HG02571 (cell line): ENCODE measurements around the gene CACNA1C.

ENCODE experiments used
- ATAC-seq: cut with Tn5 transposase; IDR thresholded peaks from one replicate; pipeline ENCODE4 v1.9.1; 2021; ENCODE audit warnings: mild to moderate bottlenecking, moderate library complexity; ENCODE audit not compliant: unreplicated experiment

CACNA1C gene

DNA sequence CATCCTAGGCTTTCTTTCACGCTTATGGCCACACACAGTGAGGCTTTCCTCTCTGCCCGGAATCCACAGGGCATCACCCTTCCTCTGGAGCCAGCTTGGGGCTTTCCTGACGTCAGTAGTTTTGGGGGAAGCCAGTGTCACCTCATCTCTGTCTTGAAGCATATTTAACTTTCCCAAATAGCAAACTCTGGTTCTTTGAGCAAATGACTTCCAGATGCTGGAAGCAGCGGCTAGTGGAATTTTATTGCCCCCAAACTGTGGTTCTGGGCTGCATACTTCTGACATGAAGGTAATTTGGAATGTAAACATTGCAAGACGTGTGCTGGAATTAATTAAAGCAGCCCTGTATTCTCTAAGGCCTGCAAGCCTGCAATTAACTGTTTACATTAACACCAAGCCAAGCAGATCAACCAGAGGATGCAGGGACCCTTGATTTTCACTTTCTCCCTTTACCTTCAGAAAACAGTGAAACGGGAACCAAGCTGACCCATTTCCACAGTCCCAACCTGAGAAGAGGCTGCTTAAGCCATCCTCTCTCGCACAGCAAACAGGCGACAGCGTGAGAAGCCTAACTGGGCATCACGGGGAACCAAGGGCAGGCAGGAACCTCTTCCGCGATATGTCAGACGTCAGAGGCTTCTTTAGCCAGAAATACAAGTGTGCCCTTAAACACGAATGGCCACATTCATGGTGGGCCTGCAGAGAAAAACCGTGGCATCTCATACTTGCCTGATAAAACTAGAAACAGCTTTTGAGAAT, 258.4 kb downstream of the CACNA1C start:
- no peak for ATAC-seq

DNA sequence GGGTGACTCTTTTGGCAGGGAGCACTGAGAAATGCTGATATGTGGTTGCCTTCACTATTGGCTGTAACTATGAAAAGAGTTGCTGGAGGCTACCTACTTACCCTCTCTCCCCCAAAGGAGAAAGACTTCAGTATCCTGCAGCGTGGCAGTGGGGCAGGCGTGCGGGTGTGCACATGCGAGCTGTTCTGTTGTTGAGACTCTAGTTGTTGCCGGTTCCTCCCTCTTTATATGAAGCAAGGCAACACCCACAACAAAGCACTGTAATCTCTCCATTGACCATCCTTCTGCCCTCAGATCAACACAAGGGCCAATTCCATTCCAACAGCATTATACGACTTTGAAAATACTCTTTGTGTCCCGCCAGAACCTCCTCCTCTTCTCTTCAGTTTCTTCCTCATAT, 259.4 kb downstream of the CACNA1C start:
- ATAC-seq: no peak

DNA sequence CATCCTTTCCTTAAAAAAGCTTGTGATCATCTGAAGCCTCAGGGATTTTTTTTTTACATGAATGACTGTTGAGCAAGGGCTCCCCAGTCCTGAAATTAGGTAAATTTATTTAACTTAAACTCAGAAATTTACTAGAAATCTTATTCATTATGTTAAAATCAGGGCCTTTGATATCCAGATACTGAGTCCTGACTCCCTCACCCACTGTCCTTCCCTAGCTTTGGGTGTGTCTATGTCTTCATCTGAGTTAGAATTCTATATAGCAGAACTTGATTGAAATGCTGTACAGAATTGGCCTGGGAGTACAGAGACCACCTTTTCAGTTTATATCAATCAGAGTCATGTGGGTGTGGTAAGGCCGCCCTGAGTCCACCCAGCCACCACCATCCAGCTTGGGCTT, 260.0 kb downstream of the CACNA1C start:
- no peak for ATAC-seq

DNA sequence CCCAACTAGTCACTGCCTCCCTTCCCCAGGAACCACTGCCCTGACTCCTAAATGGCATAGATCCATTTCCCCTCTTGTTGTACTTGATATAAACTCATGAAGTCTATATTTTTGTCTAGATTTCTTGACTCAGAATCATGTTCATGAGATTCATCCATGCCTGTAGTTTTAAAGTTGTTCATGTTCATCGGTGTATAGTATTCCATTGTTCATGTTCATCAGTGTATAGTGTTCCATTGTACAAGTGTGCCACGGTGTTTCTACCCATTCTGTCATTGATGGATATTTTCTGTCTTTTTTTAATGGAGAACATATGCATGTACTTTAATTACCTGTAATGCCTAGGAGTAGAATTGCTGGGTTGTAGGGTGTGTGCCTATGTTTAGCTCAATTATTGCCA, 261.7 kb downstream of the CACNA1C start:
- ATAC-seq: no peak

DNA sequence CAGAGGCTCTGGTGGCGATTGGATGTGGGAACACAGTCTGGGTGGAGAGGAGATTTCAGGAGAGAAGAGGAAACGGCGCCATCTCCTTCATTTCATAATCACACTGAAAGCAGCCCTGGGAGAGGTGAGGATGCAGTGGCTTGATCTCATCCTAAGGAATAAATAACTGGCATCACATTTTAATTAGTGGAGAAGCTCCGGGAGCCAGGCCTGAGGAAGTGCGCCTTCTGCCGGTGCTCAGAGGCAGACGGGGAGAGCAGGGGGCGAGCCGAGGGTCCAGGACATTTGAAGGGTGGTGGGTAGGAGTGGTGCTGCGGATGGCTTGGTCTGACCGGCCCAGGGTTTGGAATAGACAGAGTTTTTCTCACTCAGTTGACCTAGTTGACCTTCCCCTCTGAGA, 265.0 kb downstream of the CACNA1C start:
- ATAC-seq: no peak

DNA sequence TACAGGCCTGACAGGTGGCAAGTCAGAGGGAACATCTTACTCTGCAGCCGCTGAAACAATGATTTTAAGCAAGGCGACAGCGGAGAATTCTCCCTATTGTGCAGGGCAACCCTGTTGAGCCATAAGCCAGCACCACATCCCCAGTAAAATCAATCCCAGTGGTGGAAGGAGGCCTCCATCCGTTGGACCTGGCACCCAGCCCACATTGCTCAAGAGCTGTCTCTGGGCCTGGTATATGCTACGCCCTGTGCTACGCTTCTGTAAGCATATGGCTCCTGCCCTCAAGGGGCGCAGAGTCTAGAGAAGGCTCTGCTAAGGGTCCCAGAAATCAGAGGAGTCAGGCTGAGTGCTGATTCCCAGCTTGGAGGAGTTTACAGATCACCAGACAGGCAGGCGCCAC, 265.5 kb downstream of the CACNA1C start:
- ATAC-seq: no peak

DNA sequence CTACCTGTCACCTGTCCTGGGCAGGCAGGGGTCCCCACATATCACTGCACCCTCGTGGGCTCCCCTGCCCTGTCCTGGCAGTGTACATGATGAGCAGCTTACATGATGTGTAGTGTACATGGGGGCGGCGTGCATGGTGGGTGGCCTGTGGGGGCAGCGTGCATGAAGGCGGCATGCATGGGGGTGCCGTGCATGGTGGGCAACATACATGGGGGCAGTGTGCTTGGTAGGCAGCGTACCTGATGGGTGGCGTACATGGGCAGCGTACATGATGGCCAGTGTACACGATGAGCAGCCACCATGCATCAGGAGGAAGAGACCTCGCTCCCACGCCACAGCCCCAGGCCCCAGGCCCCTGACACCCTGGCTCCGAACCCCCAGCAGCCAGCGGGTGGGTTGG, 266.3 kb downstream of the CACNA1C start:
- no peak for ATAC-seq

DNA sequence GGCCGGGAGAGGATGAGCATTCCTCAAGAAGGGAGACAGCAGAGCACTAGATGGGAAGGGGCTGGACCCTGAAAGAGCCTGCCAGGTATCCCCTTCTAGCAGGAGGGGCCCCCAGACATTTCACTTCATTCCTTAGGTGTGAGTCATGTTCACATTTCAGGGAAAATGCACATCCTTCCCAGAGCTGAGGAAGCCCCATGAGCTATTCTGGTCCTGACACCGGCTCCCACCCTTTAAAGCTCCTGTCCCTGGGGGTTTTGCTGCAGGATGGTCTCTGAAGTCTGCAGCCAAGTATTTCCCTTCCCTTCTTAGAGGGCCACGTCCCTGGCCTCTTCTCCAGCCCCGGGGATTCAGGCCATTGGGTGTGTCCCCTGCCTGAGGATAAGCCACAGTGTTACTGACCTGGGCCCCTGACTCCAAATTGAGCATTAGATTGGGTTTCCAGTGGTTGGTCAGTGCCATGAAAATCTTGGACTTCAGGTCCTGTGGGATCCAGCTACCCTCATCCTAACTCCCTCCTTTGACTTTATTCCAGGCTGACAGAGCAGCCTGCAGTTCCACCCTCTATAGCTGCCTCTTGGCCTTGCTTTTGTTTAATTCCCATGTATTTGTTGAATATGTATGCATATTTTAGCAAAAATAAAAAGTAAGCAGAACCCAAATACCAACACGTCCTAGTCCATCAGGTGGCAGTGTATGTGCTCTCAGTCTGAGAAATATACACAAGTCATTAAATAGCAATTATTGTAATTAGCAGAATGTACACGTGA, 267.1 kb downstream of the CACNA1C start:
- ATAC-seq: no peak

DNA sequence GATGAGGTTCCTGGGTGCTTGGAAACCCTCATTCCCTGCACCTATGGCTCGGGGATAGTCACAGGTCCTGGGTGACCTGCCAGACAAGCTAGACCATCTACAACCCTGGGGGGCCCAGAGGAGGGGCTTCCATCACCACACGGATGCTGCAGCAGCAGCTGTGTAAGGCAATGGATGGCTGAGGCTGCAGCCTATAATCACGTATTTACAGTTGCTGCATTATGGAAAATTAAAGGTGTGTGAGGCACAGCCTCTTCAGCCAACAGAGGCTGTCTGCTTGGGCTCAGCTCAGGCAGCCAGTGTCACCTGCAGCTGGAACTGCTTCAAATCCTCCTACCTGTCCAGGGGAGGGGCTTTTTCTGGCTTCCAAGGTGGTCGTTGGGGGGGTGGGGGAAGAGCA, 268.1 kb downstream of the CACNA1C start:
- ATAC-seq: no peak

DNA sequence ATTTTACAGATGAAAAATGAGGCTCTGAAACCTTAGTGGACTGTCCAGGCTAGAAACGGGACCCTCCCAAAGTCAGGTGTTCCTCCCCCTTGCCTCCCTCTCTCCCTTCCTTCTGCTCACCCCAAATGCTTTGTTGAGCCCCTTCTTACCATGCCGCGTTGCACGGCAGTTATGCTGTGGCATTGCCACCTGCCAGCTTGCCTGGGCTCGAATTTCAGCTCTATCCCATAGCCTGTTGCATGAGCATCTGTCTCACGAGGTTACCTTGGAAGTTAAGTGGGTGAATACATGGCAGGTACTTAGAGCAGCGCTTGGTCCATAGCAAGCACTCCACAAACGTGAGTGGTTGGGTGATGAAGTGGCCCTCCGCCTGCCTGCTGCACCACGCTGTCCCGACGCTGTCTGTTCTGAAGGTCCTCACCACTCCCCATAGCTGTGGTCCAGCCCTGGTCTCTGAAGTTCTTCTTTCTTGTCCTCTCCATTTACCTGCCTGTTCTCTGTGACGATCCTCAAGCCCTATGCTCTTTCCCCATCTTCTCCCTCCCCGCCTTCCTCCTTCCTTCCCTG, 269.9 kb downstream of the CACNA1C start:
- ATAC-seq: no peak

DNA sequence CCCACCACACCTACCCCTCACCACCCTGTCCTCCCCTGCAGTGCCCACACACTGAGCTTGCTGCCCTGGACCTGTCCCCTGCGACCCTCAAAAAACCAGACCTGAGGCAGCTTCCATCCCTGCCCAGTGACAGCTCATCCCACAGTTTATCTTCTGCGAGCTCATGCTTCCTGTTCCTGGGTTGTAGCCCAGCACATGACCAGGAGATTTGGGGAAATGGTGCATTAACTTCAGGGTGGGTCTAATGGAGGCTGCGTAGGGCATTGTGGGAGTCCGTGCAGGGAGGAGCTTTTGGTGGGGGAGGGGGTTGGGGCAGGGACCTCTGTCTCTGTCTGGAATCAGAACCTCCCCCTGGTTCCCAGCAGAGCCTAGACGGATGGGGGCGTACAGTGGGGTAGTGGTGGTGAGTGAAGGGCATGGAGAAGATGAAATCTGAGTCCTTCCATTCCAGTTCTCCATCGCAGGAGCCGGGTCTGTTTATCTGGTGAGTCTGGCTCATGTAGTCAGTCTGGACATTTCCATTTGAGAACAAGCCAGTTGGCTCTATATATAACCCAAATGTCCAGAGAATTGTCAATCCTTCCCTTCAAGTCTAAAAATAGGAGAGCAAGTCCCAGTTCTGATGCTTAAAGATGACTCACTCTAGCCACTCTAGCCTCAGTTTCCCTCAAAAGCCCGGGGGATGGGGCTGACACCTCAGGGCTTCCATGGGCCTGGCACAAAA, 270.9 kb downstream of the CACNA1C start:
- no peak for ATAC-seq

DNA sequence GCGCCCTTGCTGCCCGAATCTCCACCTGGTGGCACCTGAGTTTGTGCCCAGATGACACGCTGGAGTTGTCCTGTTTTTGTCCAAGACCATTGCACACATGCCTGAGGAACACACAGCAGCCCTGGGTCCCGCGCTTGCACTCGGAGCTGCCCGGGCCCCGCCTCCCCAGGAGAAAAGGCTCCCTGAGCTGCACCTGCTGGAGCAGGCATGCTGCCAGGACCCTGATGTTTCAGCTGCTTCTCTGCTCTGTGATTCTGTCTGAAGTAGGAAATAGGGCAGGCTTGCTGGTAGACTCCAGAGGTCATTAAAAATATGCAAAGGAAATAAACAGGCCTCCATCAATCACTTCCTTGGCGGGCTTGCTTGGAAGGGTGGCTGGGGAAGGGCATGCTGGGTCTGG, 271.6 kb downstream of the CACNA1C start:
- ATAC-seq: no peak

DNA sequence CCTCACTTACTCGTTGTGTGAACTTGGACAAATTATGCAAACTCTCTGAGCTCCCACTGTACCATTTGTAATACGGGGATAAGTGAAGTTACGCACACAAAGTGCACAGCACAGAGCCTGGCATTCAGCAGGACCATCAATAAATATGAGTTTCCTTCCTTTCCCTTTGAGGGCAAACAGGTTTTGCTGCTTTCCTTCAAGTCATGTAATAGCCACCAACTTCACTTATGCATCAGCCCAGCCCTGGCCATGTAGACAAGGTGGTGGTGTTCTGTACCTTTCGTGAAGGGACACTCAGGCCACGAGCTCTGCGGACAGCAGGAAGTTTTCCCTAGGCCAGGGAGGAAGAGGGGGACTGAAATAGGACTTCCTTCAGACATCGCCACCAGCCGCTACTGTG, 272.7 kb downstream of the CACNA1C start:
- no peak for ATAC-seq

DNA sequence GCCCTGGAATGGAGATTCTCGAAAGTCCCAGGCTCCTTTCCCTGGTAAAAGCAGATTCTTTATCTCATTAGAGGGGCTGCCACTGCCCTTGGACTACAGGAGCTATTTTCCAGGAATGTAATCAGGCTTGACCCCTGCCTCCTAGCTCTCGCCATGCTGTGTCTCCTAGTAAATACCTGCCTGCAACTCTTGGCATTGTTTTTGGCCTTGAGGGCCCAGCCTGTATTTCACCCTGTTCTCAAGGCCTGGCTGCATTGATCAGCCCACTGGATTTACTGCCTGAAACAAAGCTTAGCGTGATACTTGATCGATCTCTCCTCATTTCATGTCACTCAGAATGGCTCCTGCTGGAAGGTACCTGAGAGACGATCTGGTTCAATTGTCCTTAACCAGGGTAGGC, 273.7 kb downstream of the CACNA1C start:
- no peak for ATAC-seq

DNA sequence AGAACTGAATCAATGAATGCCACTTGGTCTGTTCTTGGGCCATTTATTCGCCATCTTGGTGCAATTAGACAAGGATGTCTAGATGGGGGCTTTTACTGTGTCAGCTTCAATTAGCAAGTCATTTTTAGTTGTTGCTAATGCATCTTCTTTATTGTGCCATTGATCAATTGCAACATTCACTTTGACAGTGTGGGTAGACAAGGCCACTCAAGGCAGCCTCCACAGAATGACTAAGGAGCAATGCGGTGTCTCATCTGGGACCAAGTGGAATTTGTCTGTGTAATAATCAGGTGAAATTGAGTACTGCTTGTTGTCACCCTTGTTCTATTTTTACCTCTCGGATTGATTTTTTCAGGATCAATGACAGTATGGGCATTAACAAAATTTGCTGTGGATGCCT, 275.9 kb downstream of the CACNA1C start:
- ATAC-seq: no peak

DNA sequence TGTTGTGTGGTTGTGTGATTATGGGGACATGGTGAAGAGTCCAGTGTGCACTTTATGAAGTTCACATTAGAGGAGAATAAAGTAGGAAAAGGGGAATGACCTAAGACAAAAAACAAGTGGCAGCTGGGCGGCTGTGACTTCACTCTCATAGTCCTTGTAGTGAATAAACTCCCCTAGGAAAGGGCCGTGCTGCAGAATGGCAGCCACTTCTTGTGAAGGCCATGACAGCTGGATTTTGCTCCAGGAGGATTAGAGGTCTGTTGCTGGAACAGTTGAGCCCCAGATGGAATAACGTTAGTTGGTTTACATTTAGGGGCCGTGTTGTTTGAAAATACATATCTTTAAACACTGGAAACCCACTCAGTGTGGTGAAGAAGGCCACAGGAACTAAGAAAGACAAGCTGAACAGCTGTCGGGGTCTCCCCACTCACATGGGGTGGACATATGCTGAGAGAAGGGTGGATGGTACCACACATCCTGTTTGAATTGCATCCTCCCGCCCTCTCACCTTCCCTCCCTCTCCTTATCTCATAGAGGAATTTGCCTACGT, 276.9 kb downstream of the CACNA1C start:
- no peak for ATAC-seq

DNA sequence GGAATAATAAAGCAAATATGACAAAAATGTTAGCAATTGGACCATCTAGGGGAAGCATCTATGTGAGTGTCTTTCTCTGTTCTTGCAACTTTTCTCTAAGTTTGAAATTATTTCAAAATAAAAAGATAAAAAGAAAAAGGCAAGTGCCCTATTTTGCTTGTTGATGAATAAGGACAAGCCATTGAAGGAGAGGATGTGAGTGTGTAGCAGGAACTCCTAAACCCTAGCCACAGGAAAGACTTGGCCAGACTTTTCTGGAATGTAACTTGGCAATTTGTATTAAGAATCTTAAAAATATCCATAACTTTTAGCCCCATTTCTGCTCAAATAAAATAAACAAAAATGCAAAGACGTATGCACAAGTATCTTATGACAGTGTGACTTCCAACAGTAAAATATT, 279.4 kb downstream of the CACNA1C start:
- ATAC-seq: no peak

DNA sequence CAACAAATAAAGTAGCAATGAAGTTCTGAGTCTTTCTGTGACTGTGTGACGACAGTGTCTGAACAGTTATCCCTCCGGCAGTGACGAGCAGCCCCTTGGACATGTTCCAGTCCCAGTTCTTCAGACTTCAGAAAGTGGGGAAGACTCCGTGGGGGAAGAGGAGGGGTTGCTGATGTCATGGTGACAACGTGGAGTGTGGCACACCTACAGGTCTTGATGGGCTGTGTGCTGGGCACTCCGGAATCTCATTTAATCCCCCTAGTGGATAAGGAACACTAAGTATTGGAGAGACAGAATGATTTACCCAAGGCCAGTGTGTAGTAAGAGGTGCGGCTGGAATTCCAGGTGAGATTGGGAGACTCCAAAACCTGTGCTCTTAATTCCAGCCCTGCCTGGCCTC, 280.2 kb downstream of the CACNA1C start:
- no peak for ATAC-seq

DNA sequence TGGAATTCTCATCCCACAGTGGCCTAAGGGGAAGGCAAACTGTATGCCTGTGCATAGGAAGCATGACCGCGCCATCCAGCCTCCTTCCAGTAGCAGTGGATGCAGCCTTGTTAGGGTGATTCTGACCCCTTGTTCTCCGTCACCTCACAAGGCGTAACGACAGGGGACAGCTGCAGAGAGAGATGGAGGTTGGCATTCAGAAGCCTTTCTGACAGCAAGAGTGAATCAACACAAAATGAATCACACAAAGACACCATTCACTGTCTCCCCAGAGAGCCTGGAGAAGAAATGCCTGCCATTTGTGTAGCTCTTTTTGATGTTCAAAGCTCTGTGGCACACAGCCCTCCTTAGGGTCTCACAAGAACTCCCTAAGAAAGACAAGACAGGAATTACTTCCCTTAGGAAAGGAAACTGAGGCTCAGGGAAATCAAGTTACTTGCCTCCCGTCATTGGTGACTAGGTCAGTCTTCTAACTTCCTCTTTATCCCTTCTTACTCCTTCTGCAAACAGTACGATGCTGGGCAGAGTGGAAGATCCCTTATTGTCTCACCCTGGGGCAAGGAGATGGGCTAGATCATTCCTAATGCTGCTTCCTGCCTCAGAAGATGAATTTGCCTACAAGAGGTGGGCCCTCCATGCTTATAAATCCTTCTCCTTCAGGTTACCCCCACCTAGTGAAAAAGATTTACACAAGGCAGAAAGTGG, 280.9 kb downstream of the CACNA1C start:
- no peak for ATAC-seq

DNA sequence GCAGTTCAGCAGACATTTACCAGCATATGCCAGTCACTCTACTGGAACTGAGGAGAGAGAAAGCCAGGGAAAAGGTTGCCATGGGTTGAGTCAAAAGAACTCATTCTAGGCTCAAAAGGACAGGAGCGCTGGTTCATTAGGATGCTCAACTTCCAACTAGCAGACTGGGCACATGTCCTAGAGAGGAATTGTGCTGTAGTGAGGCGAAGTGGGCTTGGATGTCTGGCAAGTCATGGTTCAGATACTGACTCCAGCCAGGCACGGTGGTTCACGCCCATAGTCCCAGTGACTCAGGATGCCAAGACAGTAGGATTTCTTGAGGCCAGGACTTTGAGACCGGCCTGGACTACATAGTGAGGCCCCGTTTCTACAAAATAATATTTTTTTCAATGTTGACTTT, 281.5 kb downstream of the CACNA1C start:
- no peak for ATAC-seq

DNA sequence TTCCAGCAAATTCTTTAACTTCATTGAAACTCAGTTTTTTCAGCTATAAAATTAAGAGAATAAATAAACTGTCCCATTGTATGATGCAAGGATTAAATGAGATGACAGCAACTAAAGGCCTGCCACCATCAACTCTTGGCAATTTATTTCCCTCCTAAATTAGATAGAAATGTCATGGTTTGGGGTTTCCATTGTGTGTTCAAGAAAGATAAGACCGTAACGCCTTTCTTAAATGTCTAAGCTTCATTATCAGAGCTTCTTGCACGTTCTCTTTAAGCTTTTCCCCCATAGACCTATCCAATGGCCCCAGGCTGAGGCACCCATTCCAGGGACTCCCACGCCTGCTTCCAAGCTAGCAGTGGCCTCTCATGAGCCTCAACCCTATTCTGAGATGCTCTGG, 281.9 kb downstream of the CACNA1C start:
- no peak for ATAC-seq
